ENCODE measurements around the gene BATF2.

DNA sequence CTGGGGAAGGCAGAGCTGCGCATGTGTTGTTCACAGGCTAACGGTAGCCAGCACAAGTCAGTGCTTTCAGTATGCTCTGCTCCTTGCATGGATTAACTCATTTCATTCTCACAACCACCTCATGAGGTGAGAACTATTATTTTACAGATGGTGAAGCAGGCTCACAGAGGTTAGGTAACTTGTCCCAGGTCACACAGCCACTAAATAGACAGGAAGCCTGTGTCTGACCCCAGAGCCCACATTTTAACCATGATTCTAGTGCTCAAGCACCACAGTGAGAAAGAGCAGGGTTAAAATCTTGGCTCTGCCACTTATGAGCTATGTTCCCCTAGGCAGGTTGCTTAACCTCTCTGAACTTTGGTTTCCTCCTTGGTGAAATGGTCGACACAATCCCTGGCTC is 24.2 kb upstream of the BATF2 start:
- TF ChIP-seq, protein P1, sequence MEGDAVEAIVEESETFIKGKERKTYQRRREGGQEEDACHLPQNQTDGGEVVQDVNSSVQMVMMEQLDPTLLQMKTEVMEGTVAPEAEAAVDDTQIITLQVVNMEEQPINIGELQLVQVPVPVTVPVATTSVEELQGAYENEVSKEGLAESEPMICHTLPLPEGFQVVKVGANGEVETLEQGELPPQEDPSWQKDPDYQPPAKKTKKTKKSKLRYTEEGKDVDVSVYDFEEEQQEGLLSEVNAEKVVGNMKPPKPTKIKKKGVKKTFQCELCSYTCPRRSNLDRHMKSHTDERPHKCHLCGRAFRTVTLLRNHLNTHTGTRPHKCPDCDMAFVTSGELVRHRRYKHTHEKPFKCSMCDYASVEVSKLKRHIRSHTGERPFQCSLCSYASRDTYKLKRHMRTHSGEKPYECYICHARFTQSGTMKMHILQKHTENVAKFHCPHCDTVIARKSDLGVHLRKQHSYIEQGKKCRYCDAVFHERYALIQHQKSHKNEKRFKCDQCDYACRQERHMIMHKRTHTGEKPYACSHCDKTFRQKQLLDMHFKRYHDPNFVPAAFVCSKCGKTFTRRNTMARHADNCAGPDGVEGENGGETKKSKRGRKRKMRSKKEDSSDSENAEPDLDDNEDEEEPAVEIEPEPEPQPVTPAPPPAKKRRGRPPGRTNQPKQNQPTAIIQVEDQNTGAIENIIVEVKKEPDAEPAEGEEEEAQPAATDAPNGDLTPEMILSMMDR (conservative IDR thresholded peaks at IDR 0.05): no peak
- TF ChIP-seq ZFX (IDR thresholded peaks at IDR 0.05): no peak
